HepG2 (cell line): Measurements from ENCODE around the gene GPR17. TPM values are rescaled to one million over a fixed set of nuclear protein-coding genes. Genes with fewer than 3 reads are reported as not detected.
A peak's percentile ranks its signal among the peaks of the same experiment; 100 is the strongest.

Experiments used
- ATAC-seq: fragments of 200-7000 bp; cut with Tn5 transposase; 3 replicates; pipeline ENCODE4 v1.9.1; 2020; ENCODE audit warnings: mild to moderate bottlenecking, moderate library complexity
- BruUV-seq: library from RNA; stranded (reverse); fragments of 400-500 nt; replicated peaks from 2 replicates; lab custom pipeline; 2021; lab: Mats Ljungman, UMichigan
- CTCF ChIA-PET: fragments of 300-600 bp; formaldehyde crosslinking; extraction: SDS; loops from one replicate; lab custom pipeline; 2021; ENCODE audit warnings: low total read pairs, inconsistent platforms, low intra/inter-chr PET ratio; lab: Yijun Ruan, JAX
- POLR2A ChIA-PET: fragments of 350-600 bp; sonication (Branson Sonifier 250); formaldehyde crosslinking; loops from one replicate; lab custom pipeline; 2020; ENCODE audit warnings: antibody characterized with exemption, inconsistent platforms; lab: Yijun Ruan, JAX
- DNase-seq: peaks from one replicate; pipeline ENCODE4 v3.0.0-alpha.2; 2015; ENCODE audit warnings: low spot score
- FAIRE-seq: peaks from 3 replicates; lab custom pipeline; 2011; peaks lifted over from hg19 to GRCh38; lab: Jason Lieb, UNC
- H2AFZ ChIP-seq: one replicate; pipeline ENCODE4 v1.6.1; 2011; ENCODE audit warnings: low read length, inconsistent platforms
- H3K27ac ChIP-seq: fragments of 300-600 bp; 3 replicates; pipeline ENCODE4 v1.8.0; 2011; ENCODE audit warnings: mixed run types, mild to moderate bottlenecking, mixed read lengths, low read length, inconsistent platforms; ENCODE audit not compliant: insufficient read depth; ENCODE audit errors: extremely low read length
- H3K27me3 ChIP-seq, 2 experiments: fragments of 200-600 bp in 1 of 2; 2 replicates in 1 of 2; 3 replicates in 1 of 2; pipeline versions ENCODE4 v1.6.0 to v1.8.0; 2011; ENCODE audit warnings: low read length in 2 of 2, mild to moderate bottlenecking in 2 of 2, moderate library complexity in 2 of 2, inconsistent platforms in 1 of 2; ENCODE audit not compliant: insufficient read depth in 2 of 2, control insufficient read depth in 1 of 2
- H3K36me3 ChIP-seq, 2 experiments: fragments of 200-600 bp in 1 of 2; replicated peaks in 1 of 2; 2 replicates in 1 of 2; 3 replicates in 1 of 2; pipeline versions ENCODE4 v1.5.1 to v1.8.0; 2011; ENCODE audit warnings: low read length in 2 of 2, inconsistent platforms in 1 of 2; ENCODE audit not compliant: insufficient read depth in 2 of 2, control insufficient read depth in 1 of 2
- H3K4me1 ChIP-seq: 2 replicates; pipeline ENCODE4 v1.5.1; 2012; ENCODE audit warnings: low read length, inconsistent platforms; ENCODE audit not compliant: insufficient read depth
- H3K4me2 ChIP-seq: 2 replicates; pipeline ENCODE4 v1.6.0; 2011; ENCODE audit warnings: low read depth, low read length, inconsistent platforms
- H3K4me3 ChIP-seq, 3 experiments: fragments of 200-600 bp in 1 of 3; sonication (generic), shearing (Covaris generic) in 1 of 3; replicated peaks in 1 of 3; 2 replicates each; pipeline ENCODE4 v1.5.1; 2011 to 2016; ENCODE audit warnings: low read length in 3 of 3, inconsistent platforms in 2 of 3, low read depth in 2 of 3, mild to moderate bottlenecking in 2 of 3, control low read depth in 1 of 3, mixed read lengths in 1 of 3; ENCODE audit not compliant: insufficient read depth in 1 of 3
- H3K79me2 ChIP-seq: one replicate; pipeline ENCODE4 v1.6.1; 2011; ENCODE audit warnings: low read length, inconsistent platforms; ENCODE audit not compliant: insufficient read depth
- H3K9ac ChIP-seq: 2 replicates; pipeline ENCODE4 v1.6.0; 2011; ENCODE audit warnings: mild to moderate bottlenecking, low read depth, low read length, inconsistent platforms; ENCODE audit not compliant: insufficient read depth
- H3K9me3 ChIP-seq: 2 replicates; pipeline ENCODE4 v1.5.1; 2012; ENCODE audit warnings: mild to moderate bottlenecking, low read length
- H4K20me1 ChIP-seq: 2 replicates; pipeline ENCODE4 v1.6.0; 2011; ENCODE audit warnings: inconsistent platforms, mild to moderate bottlenecking, low read length, moderate library complexity; ENCODE audit not compliant: insufficient read depth
- HES4 ChIP-seq: sonication (generic); formaldehyde crosslinking; IDR thresholded peaks from 2 replicates; pipeline ENCODE4 v1.9.0; 2021; ENCODE audit warnings: mild to moderate bottlenecking, missing genetic modification reagents, borderline replicate concordance
- HNRNPL ChIP-seq: fragments of 200-400 bp; formaldehyde crosslinking; IDR thresholded peaks from 2 replicates; pipeline ENCODE4 v1.6.1; 2017; ENCODE audit warnings: mild to moderate bottlenecking, low read depth, low read length
- MEF2D ChIP-seq: sonication (generic); formaldehyde crosslinking; IDR thresholded peaks from 2 replicates; pipeline ENCODE4 v1.5.1; 2020; ENCODE audit warnings: mild to moderate bottlenecking, missing genetic modification reagents
- MTA1 ChIP-seq: sonication (generic); formaldehyde crosslinking; IDR thresholded peaks from 2 replicates; pipeline ENCODE4 v1.4.0; 2020; ENCODE audit warnings: missing genetic modification reagents, mild to moderate bottlenecking, borderline replicate concordance
- WGBS: methylation state at CpG from one replicate; pipeline ENCODE4 v1.1.6; 2017; ENCODE audit warnings: low lambda C conversion rate; 5-methylcytosine and 5-hydroxymethylcytosine counted together
- in situ Hi-C: cut with HindIII; loops from 2 replicates; pipeline ENCODE4 v1.10.0; 2017; ENCODE audit warnings: low pct_unique_long_range_greater_than_20kb; ENCODE audit not compliant: extremely low pct_ligation_motif_present
- intact Hi-C: fragments of 100-400 bp; cut with micrococcal nuclease; formaldehyde crosslinking; loops from one replicate; pipeline ENCODE4 v1.10.0; 2022; ENCODE audit not compliant: unreplicated experiment
- polyA plus RNA-seq, 8 experiments: library from polyadenylated mRNA; depleted of rRNA in 3 of 8; stranded (reverse) in 7 of 8; unstranded in 1 of 8; fragments of >200 nt; fragmentation: Illumina TruSeq in 4 of 8; extraction: Trizol in 4 of 8; gene quantifications; 2 replicates each; pipeline versions ENCODE4 v1.2.1 to v1.2.3, GENCODE V29; 2011 to 2016; ENCODE audit warnings: low read depth in 4 of 8, missing spikeins in 1 of 8, mixed read lengths in 1 of 8; ENCODE audit not compliant: insufficient read depth in 1 of 8
- total RNA-seq, 5 experiments: library from RNA; depleted of rRNA; stranded (reverse); fragments of >200 nt; fragmentation: Illumina TruSeq; extraction: Trizol; gene quantifications; 2 replicates each; pipeline ENCODE4 v1.2.3, GENCODE V29; 2016; ENCODE audit warnings: low read depth in 1 of 5
- TF ChIP-seq, protein P1 (sequence below): sonication (generic); formaldehyde crosslinking; IDR thresholded peaks from 2 replicates; pipeline ENCODE4 v1.8.0; 2022; ENCODE audit warnings: mild to moderate bottlenecking, missing genetic modification reagents, moderate library complexity

The GPR17 gene
- total and polyA plus RNA-seq, 2 of the 13 experiments (the other 11 are each of a cell fraction or from before 2014, with no cell fraction given), result not detected

DNA sequence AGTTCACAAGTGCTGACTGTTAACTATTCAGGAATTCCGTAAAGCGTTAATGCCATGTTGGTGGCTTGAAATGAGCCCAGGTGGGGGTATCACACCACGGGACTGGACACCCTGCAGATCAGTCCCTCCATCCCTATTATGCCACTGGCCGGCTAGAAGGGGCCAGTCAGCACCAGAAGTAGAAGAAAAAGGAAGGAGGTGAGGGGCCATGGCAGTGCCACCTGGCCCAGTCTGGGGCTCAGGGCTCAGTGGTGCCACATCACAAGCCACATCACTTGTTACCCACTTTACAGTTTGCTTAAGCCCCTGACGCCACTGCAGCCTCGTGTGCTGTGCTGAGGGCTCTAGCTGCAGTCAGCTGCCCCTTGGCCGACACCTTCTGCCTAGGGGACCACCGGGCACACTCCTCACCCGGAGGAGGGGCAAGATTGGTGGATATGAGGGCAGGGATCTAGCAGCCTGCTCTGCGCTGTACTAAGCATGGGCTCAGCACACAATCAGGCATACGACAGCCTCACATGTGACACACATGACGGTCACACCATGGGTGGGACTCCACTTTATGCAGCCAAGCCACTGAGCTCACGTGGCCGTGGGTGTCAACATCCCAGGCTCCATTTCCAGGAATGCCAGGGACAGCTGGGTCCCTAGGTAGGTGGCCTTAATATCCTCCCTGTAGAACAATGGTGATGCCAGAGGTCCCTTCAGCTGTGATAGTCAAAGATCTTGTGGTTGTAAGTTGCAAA, 25.8 kb downstream of the GPR17 start:
- FAIRE-seq (no peak), DNase-seq (no peak), ATAC-seq (no peak)
- H2AFZ ChIP-seq, result no peak overlapping the region
- WGBS, result 48% methylated on average over 10 of the region's 14 CpGs
- no TSS peak for BruUV-seq
- H3K27me3 ChIP-seq, result peaks cover 13 to 51% of the 10 kb centered on the region in 2 experiments
- no peak overlapping the region for H3K27ac ChIP-seq
- H3K9me3 ChIP-seq, result no peaks in the 10 kb centered on the region
- H4K20me1 ChIP-seq, result no peaks in the 10 kb centered on the region
- no peak overlapping the region for H3K4me3 ChIP-seq
- POLR2A ChIA-PET, result no interaction called here
- peaks cover 27% of the 10 kb centered on the region for H3K4me1 ChIP-seq
- no peak overlapping the region for H3K4me2 ChIP-seq
- CTCF ChIA-PET, result no interaction called here
- no peaks in the 10 kb centered on the region for H3K79me2 ChIP-seq
- H3K36me3 ChIP-seq, result no peaks in the 10 kb centered on the region
- TF ChIP-seq MEF2D (CRISPR knock-in tag) (no peak), HNRNPL (0 out of 2 replicates have a peak, but pooled peaks have one; percentile 18)
- intact Hi-C loops, result no loop called here
- no peak overlapping the region for H3K9ac ChIP-seq
- in situ Hi-C loops, result no loop called here

DNA sequence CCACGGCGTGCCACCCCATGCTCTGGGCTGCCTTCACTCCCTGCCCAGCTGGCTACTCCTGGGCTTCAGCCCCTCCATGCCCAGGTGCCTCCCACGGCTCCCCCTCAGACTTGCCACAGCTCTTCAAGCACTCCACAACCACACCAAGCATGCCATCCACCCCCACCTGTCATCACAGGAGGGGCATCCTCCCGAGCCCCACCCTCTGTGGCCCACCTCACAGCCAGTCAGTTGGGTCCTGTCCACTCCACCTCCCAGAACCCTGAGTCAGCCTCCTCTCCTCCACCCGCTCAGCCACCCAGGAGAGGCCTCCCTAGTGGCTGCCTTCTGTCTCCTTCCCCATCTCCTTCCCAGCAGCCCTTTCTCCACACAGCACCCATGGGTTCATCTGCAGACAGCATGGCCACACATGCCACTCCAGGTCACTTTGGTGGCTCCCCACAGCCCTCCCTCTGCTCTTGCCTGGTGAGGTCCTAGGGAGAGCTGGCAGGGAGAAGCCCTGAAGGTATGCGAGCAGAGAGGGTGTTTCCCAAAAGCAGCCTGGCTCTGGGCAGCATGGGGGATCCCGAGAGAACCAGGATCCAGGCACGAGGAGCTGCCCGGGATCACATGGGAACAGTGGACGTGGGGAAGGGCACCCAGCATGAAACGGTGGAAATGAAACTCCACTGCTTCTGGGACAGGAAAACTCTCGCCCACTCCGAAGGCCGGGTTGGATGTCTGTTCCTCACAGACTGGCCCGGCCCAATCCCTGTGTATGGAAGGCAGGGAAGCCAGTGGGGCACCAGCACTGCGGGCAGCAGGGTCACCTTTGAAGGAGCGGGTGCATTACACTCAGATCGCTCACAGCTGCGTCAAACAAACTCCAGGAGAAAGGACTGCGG, 26.6 kb downstream of the GPR17 start:
- ChIA-PET CTCF (no interaction called here), POLR2A (no interaction called here)
- in situ Hi-C loops, result no loop called here
- Histone ChIP-seq H3K4me1 (peaks cover 27% of the 10 kb centered on the region), H3K4me3 (no peak overlapping the region; a peak in 1 of 6 replicates), H4K20me1 (no peaks in the 10 kb centered on the region; the same call in 1 of the 2 replicates), H2AFZ (no peak overlapping the region), H3K4me2 (0 out of 2 replicates have a peak overlapping the region, but pooled peaks have one; percentile 14), H3K79me2 (no peaks in the 10 kb centered on the region), H3K9me3 (no peaks in the 10 kb centered on the region), H3K27ac (no peak overlapping the region), H3K27me3 (peaks cover 14 to 56% of the 10 kb centered on the region in 2 experiments), H3K36me3 (no peaks in the 10 kb centered on the region), H3K9ac (no peak overlapping the region)
- FAIRE-seq (no peak), DNase-seq (no peak), ATAC-seq (peak; percentile 12)
- TF ChIP-seq MTA1 (CRISPR knock-in tag), result 0 out of 2 replicates have a peak, but pooled peaks have one; percentile 18
- TF ChIP-seq, protein P1, sequence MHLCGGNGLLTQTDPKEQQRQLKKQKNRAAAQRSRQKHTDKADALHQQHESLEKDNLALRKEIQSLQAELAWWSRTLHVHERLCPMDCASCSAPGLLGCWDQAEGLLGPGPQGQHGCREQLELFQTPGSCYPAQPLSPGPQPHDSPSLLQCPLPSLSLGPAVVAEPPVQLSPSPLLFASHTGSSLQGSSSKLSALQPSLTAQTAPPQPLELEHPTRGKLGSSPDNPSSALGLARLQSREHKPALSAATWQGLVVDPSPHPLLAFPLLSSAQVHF (CRISPR knock-in tag), result no peak
- 0 out of 2 replicates have a peak, but pooled peaks have one; percentile 30 for TF ChIP-seq HES4
- WGBS, result 49% methylated on average over 19 of the region's 20 CpGs
- BruUV-seq, result no TSS peak
- intact Hi-C loops, result no loop called here
